Measurements from ENCODE around the gene CCDC116.

Gene CCDC116, protein sequence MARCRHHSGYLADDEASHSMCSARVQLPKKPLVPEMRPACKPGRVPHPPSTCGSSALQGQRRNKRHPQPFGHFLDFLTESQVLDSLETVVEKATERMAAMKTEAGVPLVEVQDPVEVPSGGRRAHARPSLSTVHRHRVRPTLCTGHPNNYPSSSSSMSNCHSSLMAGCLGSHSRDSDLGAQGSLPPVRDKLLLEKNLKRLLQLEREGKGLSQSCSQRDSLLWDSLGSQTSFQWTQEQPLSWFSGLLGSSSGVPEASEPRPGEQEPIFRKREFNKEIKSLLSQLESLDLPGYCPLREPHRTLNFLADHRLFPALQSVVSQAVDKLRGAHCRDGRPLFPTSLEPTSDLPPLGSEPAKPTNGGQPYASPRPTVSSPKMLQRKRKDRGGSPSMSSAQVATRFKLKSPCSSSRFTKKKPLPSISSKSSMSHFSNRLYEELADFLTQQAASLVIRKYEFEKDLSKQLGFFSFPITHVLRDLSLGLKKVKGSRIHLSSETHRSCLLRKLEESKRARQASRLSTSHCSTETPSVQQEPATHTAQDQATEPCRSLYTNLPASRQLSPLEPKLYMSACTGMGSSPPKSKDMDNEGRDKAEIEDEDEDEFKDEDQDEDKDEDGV

DNA sequence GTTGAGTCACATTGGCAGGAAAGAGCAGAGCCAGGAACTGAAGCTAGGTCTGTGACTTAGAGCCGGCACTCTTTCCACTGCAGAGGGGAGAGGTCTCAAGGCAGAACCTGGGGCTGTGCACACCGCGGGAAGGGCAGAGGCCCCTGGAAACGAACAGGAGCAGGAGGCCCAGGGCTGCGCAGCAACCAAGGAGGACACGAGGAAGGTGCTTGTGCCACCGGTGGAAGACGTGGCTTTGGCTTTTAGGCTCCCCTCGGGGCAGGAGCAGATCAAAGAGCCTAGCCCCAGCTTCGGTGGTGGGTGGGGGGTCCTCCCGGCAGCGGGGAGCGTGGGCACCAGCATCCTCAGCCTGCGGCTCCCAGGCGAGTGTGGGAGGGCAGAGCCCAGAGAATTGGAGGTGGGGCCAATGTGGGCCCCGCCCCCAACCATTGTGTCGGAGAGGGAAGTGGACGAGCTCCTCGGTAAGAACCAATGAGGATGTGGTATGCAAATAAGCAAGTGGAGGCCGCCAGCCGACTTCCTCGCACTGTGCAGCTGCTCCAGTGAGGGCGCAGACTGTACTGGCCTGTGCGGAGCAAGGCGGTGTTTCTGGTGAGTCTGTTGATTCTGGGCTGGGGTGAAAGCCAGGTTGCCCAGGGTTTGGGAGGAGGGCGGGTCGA is at the start of gene CCDC116:
Gene CCDC116, plus strand, starts transcription at position 524 of the 659 bp plus-strand sequence. CDS start 422 bp downstream, outside the sequence.
- DNase-seq, result peak; percentile 85

DNA sequence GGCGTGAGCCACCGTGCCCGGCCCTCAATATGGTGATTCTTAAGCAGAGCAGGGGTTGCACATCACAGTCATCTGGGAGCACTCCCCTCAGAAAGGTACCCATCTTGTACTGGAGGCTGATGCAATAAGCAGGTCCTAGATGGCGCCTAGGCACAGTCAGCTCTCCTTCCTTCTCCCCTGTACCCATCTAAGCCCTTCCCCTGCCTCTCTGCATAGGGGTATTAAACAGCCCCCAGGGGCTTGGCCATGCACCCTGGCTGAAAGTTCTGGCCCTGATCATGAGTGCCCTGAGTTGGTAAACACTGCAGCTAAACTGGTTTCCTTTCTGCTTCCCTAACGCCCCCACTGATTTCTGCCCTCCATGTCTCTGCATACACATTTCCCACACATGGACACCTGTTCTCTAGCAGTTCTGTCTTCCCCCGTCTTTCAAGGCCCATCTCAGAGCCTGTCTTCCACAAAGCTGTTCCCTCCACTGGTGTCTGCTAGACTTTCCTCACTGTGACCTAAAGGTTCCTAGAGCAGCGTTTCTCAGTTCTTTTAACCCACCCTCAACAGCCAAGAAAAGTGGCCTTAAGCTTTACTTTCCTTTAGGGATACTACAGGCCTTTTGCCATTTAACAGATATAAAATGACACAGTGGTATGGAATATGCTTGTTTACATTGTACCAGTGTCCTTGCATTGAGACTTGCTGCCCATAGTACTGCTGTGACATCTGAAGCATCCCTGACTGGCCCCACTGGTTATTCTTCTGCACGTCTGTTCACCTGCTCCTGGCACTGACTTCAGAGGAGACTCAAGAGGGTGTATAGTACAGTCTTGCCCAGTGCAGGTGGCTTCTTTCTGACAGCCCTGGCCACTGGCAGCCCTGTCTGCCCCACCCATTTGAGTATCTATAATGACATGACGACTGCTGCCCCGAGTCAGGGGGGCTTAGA is 49.5 kb upstream of the CCDC116 start:
- no peak for DNase-seq

DNA sequence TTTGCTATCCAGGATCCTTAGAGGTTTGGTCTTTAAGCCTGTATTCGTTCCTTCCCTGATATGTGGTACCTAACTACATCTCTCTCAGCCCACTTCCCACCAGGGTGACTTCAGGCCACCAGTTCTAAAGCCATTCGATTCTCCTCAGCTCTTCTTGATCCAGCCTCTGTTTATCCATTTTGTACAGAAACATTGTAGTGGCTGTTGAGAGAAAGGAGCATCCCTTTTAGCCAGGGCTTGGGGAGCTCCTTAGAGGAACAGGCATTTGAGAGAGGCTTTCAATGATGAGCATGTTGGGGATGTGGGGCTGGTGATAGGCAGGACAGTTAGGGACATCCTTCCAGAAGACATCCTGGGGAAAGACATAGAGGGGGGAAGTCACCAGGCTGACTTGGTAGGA is 47.2 kb upstream of the CCDC116 start:
- no peak for DNase-seq

DNA sequence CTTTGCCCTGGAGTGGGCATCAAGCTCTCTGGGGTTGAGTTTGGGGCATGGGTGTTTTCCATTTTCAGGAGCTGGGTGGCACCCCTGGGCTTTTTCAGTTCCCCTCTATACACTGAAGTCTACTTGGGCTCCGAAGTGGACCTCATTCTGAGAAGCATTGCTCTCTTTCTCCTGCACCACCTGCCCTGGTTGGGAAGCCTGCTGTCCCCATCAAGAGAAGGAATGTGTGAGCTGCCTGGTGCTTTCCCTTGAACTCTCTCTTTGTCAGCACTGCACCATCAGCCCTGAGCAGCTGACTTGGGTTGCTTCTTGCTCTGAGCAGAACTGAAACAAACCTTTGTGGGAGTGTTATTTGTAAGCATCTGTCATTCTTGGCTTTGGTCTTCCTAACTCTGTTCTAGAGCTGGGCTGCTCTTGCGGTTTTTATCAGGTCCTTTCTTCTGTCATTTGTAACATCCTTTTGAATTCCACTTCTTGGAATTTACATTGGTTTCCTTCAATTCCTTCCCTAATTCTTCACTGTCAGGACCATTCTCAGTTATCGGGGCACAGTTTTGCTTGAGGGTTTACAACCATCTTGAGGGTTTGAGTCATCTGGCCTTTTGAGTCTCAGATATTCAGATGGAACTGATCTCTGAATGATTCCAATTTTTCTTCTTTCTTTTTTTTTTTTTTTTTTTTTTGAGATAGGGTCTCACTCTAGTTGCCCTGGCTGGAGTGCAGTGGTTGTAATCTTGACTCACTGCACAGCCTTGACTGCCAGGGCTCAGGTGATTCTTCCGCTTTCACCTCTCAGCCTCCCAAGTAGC is 44.6 kb upstream of the CCDC116 start:
- peak; percentile 85 for DNase-seq

DNA sequence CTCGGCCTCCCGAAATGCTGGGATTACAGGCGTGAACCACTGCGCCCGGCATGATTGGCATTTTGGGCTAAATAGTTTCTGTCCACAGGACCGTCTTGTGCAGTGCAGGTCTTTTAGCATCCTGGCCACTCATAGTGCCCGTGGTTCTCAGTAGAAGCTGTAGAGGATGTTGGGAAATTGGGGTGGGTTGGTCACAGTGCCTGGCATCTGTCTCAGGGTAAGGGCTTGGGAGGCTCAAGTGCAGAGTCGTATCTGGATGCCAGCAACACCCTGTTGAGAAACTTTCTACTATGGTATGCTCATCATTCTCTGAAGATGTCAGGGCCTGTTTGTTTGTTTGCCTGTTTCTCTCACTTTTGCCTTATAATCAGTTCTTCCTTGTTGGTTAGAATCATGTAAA is 43.2 kb upstream of the CCDC116 start:
- peak; percentile 26 for DNase-seq

DNA sequence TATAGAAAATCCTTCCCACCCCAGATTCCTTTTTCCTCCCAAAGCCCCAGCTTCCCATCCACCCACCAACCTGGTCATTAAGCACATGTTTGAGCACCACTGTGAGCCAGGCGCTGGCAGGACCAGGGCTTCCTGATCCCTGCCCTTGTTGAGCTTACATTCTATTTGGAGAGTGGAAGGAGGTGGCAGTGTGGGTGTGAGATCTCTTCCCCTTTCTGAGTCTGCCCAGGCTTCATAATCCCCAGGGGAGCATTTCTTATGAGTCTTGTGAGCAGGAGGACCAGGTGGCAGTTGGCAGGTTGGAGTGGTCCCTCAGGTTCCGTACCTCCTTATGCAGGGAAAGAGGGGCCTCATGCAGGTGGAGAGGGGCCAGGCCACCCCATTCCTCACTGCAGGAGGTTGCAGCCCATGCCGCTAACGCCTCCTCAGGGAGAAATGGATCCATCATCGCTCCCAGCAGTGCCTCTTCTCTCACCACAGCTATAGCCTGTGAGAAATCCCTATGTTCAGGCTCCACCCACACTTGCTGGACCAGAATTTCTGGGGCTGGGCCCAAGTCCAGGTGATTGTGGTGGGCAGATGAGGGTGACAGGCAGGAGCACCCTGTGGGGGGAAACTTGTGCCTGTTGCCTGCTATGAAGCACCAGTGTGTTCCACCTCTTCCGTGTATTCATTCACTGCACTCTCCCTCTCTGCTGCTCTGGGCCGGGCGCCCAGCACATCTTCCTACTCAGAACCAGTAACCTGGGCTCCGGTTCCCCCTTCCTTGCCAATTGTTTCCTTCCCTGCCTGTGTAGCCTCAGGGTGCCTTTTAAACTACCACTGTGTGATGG is 41.5 kb upstream of the CCDC116 start:
- no peak for DNase-seq

DNA sequence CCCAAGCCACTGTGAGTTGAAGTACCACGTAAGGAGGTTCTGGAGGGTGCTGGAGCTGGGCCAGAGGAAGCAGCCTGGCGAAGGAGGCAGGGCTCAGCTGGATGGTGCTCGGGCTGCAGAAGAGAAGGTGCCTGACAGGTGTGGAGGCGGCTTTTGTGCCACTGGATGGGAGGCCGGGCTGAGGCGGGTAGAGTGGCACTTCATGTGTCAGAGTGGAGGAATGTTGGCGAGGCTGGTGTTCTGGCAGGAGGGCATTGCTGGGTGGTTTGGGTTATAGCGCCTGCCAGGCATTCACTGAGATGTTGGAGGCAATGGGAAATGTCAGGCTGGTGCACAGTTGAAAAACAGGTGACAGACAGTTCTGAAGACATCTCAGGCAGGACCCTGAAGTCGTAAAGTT is 40.9 kb upstream of the CCDC116 start:
- DNase-seq, result no peak

DNA sequence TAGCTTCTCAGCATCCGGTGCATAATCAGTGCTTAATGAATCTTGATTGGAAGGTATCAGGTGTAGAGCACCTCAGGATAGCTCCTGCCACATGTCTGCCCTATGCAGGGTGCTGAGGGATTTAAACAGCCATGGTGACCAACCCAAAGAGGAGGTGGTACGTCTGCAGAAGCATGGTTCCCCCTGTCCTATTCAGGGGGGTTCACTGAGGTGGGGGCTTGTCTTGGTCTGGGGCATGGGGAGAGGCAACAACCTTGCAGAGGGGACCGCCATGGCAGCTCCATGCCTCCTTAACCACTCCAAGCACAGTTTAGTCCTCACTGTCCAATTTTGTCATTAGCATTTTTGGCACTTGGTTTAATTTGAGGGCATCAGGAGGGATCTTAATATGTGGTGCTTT is 40.1 kb upstream of the CCDC116 start:
- DNase-seq, result no peak

DNA sequence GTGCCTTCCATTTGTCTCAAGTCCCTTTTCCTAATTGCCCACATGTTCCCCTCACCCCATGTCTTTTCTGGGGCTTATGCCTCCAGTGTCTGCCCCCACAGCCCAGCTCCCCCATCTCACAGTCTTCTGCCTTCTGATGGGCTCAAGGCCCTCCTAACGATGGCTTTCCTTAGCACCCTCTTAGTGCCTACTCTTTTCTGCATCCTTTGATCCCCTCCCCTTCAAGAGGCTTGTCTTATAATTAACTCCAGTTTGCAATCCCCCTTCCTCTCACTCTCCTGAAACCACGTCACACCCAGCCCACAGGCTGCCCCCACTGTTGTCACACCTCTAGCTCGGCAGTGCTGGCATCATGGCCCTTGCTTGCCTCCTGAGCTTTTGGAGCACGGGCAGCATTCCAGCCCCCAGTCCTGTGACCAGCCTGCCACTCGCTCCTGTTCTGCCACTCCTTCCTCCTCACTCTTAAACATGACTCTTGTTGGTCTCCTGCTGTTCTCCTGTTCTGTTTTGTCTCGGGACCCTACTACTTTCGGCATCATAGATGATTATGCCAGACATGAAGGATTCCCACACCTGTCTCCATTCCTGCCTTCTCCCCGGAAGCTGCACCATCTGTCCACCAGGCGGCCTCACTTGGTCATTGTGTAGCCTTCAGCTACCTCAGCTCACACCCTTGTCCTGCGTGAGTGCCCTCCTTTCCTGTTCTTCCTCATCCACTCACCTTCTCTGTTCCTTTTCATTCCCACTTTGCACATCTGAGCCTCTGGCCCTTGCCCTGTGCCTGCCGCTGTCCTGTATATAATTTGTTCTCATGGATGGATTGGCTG is 38.9 kb upstream of the CCDC116 start:
- DNase-seq, result peak; percentile 21

DNA sequence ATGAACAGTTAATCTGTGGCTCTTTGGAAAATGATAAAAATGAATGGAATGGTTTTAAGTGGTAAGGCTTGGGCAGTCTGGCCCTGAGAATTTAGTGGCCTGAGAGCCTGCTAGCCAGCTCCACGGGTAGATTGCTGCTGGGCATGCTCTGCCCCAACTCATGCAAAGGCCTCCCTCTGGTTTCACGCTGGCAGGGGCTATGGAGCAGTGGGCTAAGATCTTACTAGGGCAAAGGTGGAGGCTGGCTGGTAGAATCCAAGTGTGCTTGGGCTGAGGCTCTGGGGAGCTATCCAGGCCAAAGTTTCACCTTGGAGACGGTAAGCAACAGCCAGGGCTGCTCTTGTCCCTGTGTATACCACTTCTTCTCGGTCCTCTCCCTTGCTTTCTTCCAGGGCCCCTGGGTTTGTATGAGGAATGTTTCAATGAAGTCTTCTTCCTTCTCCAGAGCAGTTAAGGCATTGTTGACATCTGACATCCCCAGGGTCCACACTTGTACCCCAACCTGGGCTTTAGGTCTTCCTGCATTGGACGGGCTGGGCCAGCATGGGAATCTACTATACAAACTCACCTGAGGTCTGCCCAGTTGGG is 37.6 kb upstream of the CCDC116 start:
- no peak for DNase-seq

DNA sequence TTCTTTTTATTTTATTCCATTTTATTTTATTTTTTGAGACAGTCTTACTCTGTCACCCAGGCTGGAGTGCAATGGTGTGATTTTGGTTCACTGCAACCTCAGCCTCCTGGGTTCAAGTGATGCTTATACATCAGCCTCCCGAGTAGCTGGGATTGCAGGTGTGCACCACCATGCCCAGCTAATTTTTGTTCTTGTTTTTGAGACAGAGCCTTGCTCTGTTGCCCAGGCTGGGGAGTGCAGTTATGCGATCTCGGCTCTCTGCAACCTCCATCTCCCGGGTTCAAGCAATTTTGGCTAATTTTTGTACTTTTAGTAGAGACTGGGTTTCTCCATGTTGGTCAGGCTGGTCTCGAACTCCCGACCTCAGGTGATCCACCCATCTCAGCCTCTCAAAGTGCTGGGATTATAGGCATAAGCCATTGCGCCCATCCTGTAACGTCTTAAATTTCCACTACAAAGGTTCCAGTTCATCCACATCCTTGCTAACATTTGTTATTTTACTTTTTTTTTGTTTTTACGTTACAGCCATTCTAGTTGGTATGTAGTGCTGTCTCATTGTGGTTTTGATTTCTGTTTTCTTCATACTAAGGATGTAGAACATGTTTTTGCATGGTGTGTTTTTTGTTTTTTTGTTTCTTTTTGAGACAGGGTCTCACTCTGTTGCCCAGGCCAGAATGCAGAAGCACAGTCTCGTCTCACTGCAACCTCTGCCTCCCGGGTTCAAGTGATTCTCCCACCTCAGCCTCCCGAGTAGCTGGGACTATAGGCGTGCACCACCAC is 36.0 kb upstream of the CCDC116 start:
- DNase-seq, result peak; percentile 35

DNA sequence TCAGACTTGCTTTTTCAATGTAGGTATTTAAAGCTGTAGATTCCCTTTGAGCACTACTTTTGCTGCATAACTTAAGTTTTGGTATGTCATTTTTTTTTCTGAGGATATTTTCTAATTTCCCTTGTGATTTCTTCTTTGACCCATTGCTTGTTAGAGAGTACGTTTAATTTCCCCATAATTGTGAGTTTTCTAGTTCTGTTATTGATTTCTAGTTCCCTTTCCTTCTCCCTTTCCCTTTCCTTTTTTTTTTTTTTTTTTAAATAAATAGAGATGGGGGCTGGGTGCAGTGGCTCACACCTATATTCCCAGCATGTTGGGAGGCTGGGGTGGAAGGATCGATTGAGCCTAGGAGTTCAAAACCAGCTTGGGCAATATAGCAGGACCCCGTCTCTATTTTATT is 34.3 kb upstream of the CCDC116 start:
- DNase-seq, result no peak

DNA sequence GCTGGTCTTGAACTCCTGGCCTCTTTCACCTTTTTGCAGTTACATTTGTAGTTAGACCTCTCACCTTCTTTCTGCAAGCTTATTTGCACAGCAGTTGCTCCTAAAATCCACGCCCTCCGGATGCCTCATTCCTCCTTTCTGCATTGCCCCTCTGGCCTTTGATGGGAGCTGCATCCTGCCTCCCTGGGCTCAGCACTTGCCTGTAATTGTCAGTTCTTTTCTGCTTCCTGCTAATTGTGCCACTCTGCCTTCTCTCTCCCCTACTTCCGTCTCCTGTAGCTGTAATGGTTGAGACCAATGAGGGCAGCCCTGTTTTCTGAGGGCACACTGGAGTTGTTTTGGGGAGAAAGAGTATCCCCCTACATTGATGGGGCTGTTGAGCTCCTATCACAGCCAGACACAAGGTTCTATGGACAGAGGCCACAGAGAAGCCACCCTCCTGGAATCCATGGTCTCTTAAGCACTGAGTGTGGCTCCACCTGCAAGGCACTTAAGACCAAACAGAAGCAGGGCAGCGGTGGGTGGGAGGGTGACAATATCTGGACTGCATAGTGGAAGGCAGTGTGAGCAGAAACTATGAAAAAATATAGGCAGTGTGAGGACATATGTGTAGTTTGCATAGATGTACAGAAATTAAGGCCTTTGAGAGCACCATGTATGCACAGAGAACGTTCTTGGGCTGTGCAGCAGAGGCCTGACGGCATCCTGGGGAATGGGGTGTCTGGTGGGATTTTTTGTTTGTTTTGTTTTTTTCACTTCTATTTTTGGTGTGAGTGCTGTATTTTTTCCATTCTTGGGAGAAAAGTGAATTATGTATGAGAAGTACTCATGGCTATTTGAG is 33.3 kb upstream of the CCDC116 start:
- no peak for DNase-seq

DNA sequence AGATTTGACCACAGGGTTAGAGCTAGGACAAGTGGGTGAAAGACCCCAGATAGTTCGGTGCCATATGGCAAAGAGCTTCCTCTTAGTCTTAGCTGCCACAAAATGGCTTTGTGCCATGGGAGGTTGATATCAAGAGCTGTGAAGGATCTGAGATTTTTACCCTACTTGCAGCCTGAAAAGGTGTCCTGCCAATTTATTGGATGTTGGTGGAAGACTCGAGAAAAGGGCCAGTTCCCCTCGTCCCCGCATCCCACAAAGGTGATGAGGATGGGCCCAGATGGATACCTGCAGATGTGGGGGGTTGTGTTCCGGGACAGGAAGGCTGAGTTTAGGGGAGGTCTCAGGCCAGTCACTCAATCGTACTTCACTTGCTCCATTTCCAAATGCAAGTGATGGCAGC is 30.0 kb upstream of the CCDC116 start:
- DNase-seq, result no peak

DNA sequence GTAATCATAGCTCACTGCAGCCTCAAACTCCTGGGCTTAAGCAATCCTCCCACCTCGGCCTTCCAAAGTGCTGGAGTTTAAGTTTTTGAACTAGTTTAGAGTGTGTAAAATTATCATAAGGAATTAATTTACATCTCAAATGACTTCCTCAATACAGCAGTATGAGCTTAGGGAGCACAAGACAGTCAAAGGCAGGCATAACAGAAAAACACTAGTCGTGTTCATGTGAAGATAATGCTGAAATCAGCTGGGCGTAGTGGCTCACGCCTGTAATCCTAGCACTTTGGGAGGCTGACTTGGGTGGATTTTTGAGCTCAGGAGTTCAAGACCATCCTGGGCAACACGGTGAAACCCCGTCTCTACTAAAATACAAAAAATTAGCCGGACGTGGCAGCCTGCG is 28.6 kb upstream of the CCDC116 start:
- no peak for DNase-seq

DNA sequence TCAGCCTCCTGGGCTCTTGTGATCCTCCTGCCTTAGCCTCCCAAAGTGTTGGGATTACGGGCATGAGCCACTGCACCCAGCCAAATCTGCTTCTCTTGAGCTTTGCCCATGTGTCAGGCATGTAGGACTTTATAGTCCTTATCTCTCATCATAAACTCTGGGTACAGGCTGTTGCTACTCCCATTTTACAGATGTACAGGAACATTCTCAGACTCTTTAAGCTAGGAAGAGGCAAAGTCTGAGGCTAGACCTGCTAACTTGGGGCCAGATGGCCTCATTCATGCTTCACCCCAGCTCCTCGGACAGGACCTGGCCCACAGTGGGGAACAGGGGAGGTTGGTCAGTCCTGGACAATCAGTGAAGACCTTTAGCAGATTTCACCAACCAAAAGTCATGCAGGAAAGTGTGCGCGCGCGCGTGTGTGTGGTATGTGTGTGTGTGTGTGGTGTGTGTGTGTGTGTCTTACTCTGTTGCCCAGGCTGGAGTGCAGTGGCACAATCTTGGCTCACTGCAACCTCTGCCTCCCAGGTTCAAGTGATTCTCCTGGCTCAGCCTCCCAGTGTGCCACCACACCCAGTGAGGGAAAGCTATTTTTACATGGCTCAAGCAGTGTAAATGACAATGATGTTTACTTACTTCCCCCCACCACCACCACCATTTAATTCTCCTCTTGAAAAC is 26.5 kb upstream of the CCDC116 start:
- DNase-seq, result no peak

DNA sequence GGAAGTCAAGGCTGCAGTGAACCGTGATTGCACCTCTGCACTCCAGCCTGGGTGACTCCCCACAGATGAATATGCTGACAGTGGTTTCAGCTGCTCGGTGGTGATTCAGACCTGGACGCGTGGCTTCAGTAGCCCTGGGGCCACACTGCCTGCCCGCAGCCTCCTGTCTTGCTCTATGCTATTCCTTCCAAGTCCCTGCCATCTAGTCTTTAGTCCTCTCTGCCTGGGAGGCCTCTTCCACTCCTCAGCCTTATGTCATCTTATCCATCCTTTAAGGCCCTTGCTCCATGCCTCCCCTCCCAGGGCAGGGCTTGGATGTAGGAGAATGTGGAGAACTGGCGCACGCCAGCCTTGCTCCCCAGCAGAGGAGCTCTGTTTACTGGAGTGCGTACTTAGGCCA is 25.8 kb upstream of the CCDC116 start:
- DNase-seq, result no peak
